Osteoblast (primary cell): ENCODE results near the gene LTBP1. TPM values are rescaled to one million over a fixed set of nuclear protein-coding genes. Genes with fewer than 3 reads are reported as not detected.
"Not testable (repeated sequence)": the region's sequence is repeated elsewhere in the genome, so short reads cannot be mapped to it uniquely, and the experiment has no call there.

Experiments
- DNase-seq: peaks from one replicate; pipeline ENCODE4 v3.0.0; 2011; ENCODE audit warnings: low spot score, mixed read lengths; ENCODE audit not compliant: insufficient read length; ENCODE audit errors: missing footprints
- H2AFZ ChIP-seq: 2 replicates; pipeline ENCODE4 v1.6.0; 2011; ENCODE audit warnings: mild to moderate bottlenecking, low read length
- H3K27ac ChIP-seq: 2 replicates; pipeline ENCODE4 v1.5.1; 2011; ENCODE audit warnings: mild to moderate bottlenecking, low read depth, low read length, moderate library complexity
- H3K27me3 ChIP-seq: 2 replicates; pipeline ENCODE4 v1.6.0; 2012; ENCODE audit warnings: mild to moderate bottlenecking, control low read depth, inconsistent platforms, low read length, moderate library complexity; ENCODE audit not compliant: insufficient read depth
- H3K36me3 ChIP-seq: 2 replicates; pipeline ENCODE4 v1.5.1; 2011; ENCODE audit warnings: mild to moderate bottlenecking, low read length, control low read depth, moderate library complexity; ENCODE audit not compliant: insufficient read depth
- H3K4me1 ChIP-seq: 2 replicates; pipeline ENCODE4 v1.5.1; 2011; ENCODE audit warnings: mild to moderate bottlenecking, low read length, control low read depth, moderate library complexity; ENCODE audit not compliant: insufficient read depth
- H3K4me2 ChIP-seq: 2 replicates; pipeline ENCODE4 v1.6.0; 2011; ENCODE audit warnings: mild to moderate bottlenecking, low read length; ENCODE audit not compliant: insufficient read depth
- H3K4me3 ChIP-seq: fragments of 200-600 bp; sonication (generic); 3 replicates; pipeline ENCODE4 v1.5.1; 2012; ENCODE audit warnings: mild to moderate bottlenecking, low read length, inconsistent platforms; ENCODE audit not compliant: insufficient read depth
- H3K79me2 ChIP-seq: 2 replicates; pipeline ENCODE4 v1.6.0; 2012; ENCODE audit warnings: mild to moderate bottlenecking, low read length, control low read depth, inconsistent platforms; ENCODE audit not compliant: insufficient read depth
- H3K9me3 ChIP-seq: 2 replicates; pipeline ENCODE4 v1.5.1; 2011; ENCODE audit warnings: low read depth, low read length, control low read depth
- H4K20me1 ChIP-seq: 2 replicates; pipeline ENCODE4 v1.6.0; 2012; ENCODE audit warnings: mild to moderate bottlenecking, low read length, control low read depth; ENCODE audit not compliant: insufficient read depth
- CTCF ChIP-seq: IDR thresholded peaks from 2 replicates; pipeline ENCODE4 v1.5.1; 2011; ENCODE audit warnings: mild to moderate bottlenecking, low read depth, low read length, moderate library complexity; ENCODE audit errors: extremely low read depth
- total RNA-seq: library from RNA; depleted of rRNA; stranded (reverse); fragments of >200 nt; gene quantifications from 2 replicates; pipeline ENCODE4 v1.2.3, GENCODE V29; 2012

Gene LTBP1
- total RNA-seq, 1 donor, result 224 TPM

- no peak for DNase-seq
- no peaks in the 10 kb centered on the region for H3K27me3 ChIP-seq
- peaks cover 40% of the 10 kb centered on the region for H3K36me3 ChIP-seq
- no peaks in the 10 kb centered on the region for H3K79me2 ChIP-seq
- no peak overlapping the region for H3K4me3 ChIP-seq
- no peak overlapping the region for H3K4me2 ChIP-seq
- no peak for TF ChIP-seq CTCF
- H3K9me3 ChIP-seq, result no peaks in the 10 kb centered on the region
- peak overlapping the region; percentile 78 for H3K27ac ChIP-seq
- no peak overlapping the region for H2AFZ ChIP-seq
- peaks cover 10% of the 10 kb centered on the region for H3K4me1 ChIP-seq
- H4K20me1 ChIP-seq, result no peaks in the 10 kb centered on the region
Measured at GRCh38 chr2:33363325-33364298, 416.9 kb downstream of the LTBP1 start.

GRCh38 chr2:33365264-33365970 lies 418.7 kb downstream of the LTBP1 start:
- no peak for DNase-seq
- Histone ChIP-seq H3K4me3 (no peak overlapping the region), H2AFZ (no peak overlapping the region), H3K27me3 (no peaks in the 10 kb centered on the region), H3K36me3 (peaks cover 45% of the 10 kb centered on the region), H3K4me2 (no peak overlapping the region), H3K4me1 (peaks cover 10% of the 10 kb centered on the region), H3K79me2 (no peaks in the 10 kb centered on the region), H3K27ac (no peak overlapping the region), H4K20me1 (no peaks in the 10 kb centered on the region), H3K9me3 (no peaks in the 10 kb centered on the region)
- no peak for TF ChIP-seq CTCF

GRCh38 chr2:33366473-33366872 lies 419.7 kb downstream of the LTBP1 start:
- Histone ChIP-seq H3K36me3 (peaks cover 50% of the 10 kb centered on the region), H3K27ac (no peak overlapping the region), H3K79me2 (no peaks in the 10 kb centered on the region), H3K27me3 (no peaks in the 10 kb centered on the region), H2AFZ (no peak overlapping the region), H3K4me3 (no peak overlapping the region), H3K4me1 (peaks cover 10% of the 10 kb centered on the region), H4K20me1 (no peaks in the 10 kb centered on the region), H3K9me3 (no peaks in the 10 kb centered on the region), H3K4me2 (no peak overlapping the region)
- no peak for DNase-seq
- TF ChIP-seq CTCF, result no peak

GRCh38 chr2:33368524-33368923 lies 421.8 kb downstream of the LTBP1 start:
- H3K9me3 ChIP-seq, H4K20me1 ChIP-seq, DNase-seq, H3K4me3 ChIP-seq, H3K79me2 ChIP-seq, H3K27ac ChIP-seq, H3K4me2 ChIP-seq, H3K4me1 ChIP-seq, H2AFZ ChIP-seq, H3K27me3 ChIP-seq: not testable (repeated sequence)
- H3K36me3 ChIP-seq, result peaks cover 48% of the 10 kb centered on the region
